Adrenal gland (tissue), 5 donors: ENCODE measurements around the gene PCSK6.

Experiments used
- POLR2A ChIP-seq, 2 donors: fragments of 450-650 bp; IDR thresholded peaks; one replicate each; pipeline ENCODE4 v1.6.1; 2017; ENCODE audit warnings: antibody characterized with exemption in 2 of 2, mild to moderate bottlenecking in 2 of 2, moderate library complexity in 1 of 2
- TF ChIP-seq, protein P1 (sequence below), 6 experiments: fragments of 450-650 bp in 4 of 6; fragments of 200-600 bp in 2 of 6; sonication (generic) in 1 of 6; IDR thresholded peaks; 1 replicate in 5 of 6; 2 replicates in 1 of 6; pipeline versions ENCODE4 v1.5.1 to v1.8.0; 2016 to 2021; ENCODE audit warnings: antibody characterized with exemption in 6 of 6, mild to moderate bottlenecking in 2 of 6, moderate library complexity in 1 of 6
- donor health status: DM: no; HTN: no; CAD: no.

DNA sequence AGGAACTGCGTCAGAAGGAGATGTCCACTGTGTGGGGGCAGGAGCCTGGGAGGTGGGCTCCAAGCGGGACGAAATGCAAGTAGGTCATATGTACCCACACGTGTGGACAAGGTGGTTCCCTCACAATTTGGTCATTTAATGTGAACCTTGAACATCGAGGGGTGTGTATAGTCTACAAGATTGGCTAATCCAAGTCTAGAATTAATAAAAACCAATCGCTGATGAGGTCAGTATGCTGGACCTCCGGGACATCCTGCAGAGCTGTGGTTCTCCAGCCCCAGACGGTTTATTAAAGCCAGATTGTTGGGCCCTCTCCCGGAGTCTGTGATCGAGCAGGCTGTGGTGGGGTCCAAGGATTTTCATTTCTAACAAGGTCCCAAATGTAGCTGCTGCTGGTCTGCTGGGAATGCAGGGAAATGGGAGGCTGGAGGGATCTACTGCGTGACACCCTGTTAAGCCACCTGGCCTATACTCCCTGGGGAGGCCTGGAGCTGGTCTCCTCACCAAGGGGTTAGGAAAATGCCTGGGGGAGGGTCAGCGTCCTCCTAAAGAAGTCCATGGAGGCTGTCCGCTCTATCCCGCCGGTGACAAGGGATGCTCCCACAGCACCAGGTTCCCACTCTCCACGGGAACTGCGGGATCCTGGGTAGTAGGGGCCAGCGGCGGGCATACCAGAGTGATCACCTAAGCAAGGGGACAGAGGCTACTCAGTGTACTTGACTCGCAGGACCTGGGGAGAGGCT, 25.1 kb downstream of the PCSK6 start:
- no peak for TF ChIP-seq POLR2A (IDR thresholded peaks at IDR 0.05)
- TF ChIP-seq, protein P1, sequence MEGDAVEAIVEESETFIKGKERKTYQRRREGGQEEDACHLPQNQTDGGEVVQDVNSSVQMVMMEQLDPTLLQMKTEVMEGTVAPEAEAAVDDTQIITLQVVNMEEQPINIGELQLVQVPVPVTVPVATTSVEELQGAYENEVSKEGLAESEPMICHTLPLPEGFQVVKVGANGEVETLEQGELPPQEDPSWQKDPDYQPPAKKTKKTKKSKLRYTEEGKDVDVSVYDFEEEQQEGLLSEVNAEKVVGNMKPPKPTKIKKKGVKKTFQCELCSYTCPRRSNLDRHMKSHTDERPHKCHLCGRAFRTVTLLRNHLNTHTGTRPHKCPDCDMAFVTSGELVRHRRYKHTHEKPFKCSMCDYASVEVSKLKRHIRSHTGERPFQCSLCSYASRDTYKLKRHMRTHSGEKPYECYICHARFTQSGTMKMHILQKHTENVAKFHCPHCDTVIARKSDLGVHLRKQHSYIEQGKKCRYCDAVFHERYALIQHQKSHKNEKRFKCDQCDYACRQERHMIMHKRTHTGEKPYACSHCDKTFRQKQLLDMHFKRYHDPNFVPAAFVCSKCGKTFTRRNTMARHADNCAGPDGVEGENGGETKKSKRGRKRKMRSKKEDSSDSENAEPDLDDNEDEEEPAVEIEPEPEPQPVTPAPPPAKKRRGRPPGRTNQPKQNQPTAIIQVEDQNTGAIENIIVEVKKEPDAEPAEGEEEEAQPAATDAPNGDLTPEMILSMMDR (IDR thresholded peaks at IDR 0.05) = no peak
